Panc1 (cell line): ENCODE results near the gene SPPL2C. TPM values are rescaled to one million over a fixed set of nuclear protein-coding genes. Genes with fewer than 3 reads are reported as not detected.

ENCODE experiments used
- ATAC-seq: fragments of 200-7000 bp; cut with Tn5 transposase; 2 replicates; pipeline ENCODE4 v1.9.1; 2020; ENCODE audit warnings: mild to moderate bottlenecking, moderate library complexity
- BruUV-seq: library from RNA; stranded (reverse); fragments of 400-500 nt; replicated peaks from 2 replicates; lab custom pipeline; 2021; lab: Mats Ljungman, UMichigan
- CTCF ChIA-PET: fragments of 300-600 bp; sonication (Branson Sonifier 250); formaldehyde crosslinking; loops from one replicate; lab custom pipeline; 2022; ENCODE audit warnings: antibody characterized with exemption; lab: Charles Lee
- POLR2A ChIA-PET: fragments of 300-600 bp; sonication (Branson Sonifier 250); formaldehyde crosslinking; loops from one replicate; lab custom pipeline; 2022; ENCODE audit warnings: antibody characterized with exemption; lab: Charles Lee
- DNase-seq: peaks from one replicate; pipeline ENCODE4 v3.0.0-alpha.2; 2010; ENCODE audit warnings: low read depth, low spot score
- H3K27ac ChIP-seq: 2 replicates; pipeline ENCODE4 v1.5.1; 2011; ENCODE audit warnings: mild to moderate bottlenecking, low read length, inconsistent platforms
- H3K27me3 ChIP-seq: fragments of 200-500 bp; sonication (Bioruptor generic); 2 replicates; pipeline ENCODE4 v1.6.0; 2014; ENCODE audit warnings: low read length, inconsistent platforms; ENCODE audit not compliant: control insufficient read depth, insufficient read depth
- H3K36me3 ChIP-seq: fragments of 200-500 bp; sonication (Bioruptor generic); 2 replicates; pipeline ENCODE4 v1.5.1; 2014; ENCODE audit warnings: inconsistent platforms, mild to moderate bottlenecking, low read length, moderate library complexity; ENCODE audit not compliant: control insufficient read depth, insufficient read depth
- H3K4me1 ChIP-seq: 2 replicates; pipeline ENCODE4 v1.5.1; 2011; ENCODE audit warnings: inconsistent platforms, mild to moderate bottlenecking, low read length, moderate library complexity; ENCODE audit not compliant: control insufficient read depth, insufficient read depth
- H3K4me3 ChIP-seq, 2 experiments: 2 replicates each; pipeline ENCODE4 v1.5.1; 2011 to 2012; ENCODE audit warnings: low read depth in 2 of 2, low read length in 2 of 2, mild to moderate bottlenecking in 2 of 2, inconsistent platforms in 1 of 2, moderate library complexity in 1 of 2
- H3K9me3 ChIP-seq: fragments of 200-500 bp; sonication (Bioruptor generic); 2 replicates; pipeline ENCODE4 v1.5.1; 2014; ENCODE audit warnings: low read depth, mild to moderate bottlenecking, inconsistent platforms, low read length, moderate library complexity; ENCODE audit not compliant: control insufficient read depth, insufficient read depth
- POLR2AphosphoS5 ChIP-seq: IDR thresholded peaks from 2 replicates; pipeline ENCODE4 v1.6.1; 2012; ENCODE audit warnings: mild to moderate bottlenecking, low read depth, low read length, moderate library complexity
- REST ChIP-seq, 2 experiments: IDR thresholded peaks; 2 replicates each; pipeline ENCODE4 v1.6.1; 2011 to 2012; ENCODE audit warnings: low read depth in 2 of 2, control low read depth in 1 of 2, low read length in 1 of 2, mild to moderate bottlenecking in 1 of 2, moderate library complexity in 1 of 2; ENCODE audit not compliant: insufficient read depth in 1 of 2
- SIN3A ChIP-seq: IDR thresholded peaks from 2 replicates; pipeline ENCODE4 v1.6.1; 2012; ENCODE audit warnings: low read depth, mild to moderate bottlenecking, low read length, moderate library complexity, borderline replicate concordance; ENCODE audit not compliant: insufficient read depth
- TCF7L2 ChIP-seq: IDR thresholded peaks from 2 replicates; pipeline ENCODE4 v1.6.1; 2011; ENCODE audit warnings: mild to moderate bottlenecking, low read depth, low read length, inconsistent platforms
- in situ Hi-C: cut with HindIII; loops from 2 replicates; pipeline ENCODE4 v1.10.0; 2016; ENCODE audit warnings: low sequenced_read_pairs, low pct_unique_long_range_greater_than_20kb
- intact Hi-C: fragments of 100-400 bp; cut with micrococcal nuclease; formaldehyde crosslinking; loops from one replicate; pipeline ENCODE4 v1.10.0; 2022; ENCODE audit not compliant: unreplicated experiment
- total RNA-seq: library from RNA; stranded (reverse); gene quantifications from one replicate; pipeline ENCODE4 v1.2.1, GENCODE V29; 2021; ENCODE audit not compliant: unreplicated experiment
- TF ChIP-seq, protein P1 (sequence below): fragments of 450-650 bp; IDR thresholded peaks from 2 replicates; pipeline ENCODE4 v1.5.1; 2017; ENCODE audit warnings: mild to moderate bottlenecking

The SPPL2C gene
- total RNA-seq, 1 experiment from 2014 or later, result not detected

DNA sequence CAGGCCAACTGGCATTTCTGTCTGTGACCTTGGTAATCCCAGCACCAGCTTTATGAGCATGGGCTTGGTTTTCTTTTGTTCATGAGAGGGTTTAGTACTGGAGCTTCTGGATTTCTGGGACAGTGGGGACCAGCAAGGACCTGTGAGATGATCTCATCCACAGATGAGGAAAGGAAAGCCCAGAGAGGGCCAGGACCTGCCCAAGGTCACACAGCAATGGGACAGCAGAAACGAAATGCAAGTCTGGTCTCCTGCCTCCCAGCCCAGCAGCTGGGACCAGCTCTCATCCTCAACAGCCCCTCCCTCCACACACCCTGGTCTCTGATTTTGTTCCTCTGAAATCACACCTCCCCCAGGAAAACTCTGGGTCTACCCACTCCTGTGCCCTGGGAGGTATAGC, 7.2 kb downstream of the SPPL2C start:
- BruUV-seq, result no TSS peak
- ChIA-PET POLR2A (no interaction called here), CTCF (interaction anchor here (2.1 kb wide), 1 partner anchor 212 kb away, joined by 10 read pairs; no protein-coding TSS in a partner anchor)
- no peak for TF ChIP-seq POLR2AphosphoS5
- TF ChIP-seq, protein P1, sequence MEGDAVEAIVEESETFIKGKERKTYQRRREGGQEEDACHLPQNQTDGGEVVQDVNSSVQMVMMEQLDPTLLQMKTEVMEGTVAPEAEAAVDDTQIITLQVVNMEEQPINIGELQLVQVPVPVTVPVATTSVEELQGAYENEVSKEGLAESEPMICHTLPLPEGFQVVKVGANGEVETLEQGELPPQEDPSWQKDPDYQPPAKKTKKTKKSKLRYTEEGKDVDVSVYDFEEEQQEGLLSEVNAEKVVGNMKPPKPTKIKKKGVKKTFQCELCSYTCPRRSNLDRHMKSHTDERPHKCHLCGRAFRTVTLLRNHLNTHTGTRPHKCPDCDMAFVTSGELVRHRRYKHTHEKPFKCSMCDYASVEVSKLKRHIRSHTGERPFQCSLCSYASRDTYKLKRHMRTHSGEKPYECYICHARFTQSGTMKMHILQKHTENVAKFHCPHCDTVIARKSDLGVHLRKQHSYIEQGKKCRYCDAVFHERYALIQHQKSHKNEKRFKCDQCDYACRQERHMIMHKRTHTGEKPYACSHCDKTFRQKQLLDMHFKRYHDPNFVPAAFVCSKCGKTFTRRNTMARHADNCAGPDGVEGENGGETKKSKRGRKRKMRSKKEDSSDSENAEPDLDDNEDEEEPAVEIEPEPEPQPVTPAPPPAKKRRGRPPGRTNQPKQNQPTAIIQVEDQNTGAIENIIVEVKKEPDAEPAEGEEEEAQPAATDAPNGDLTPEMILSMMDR, result no peak
- TF ChIP-seq REST (IDR thresholded peaks at IDR 0.05; ENCODE audit: insufficient read depth in 1 of 2, low read depth in 2 of 2, low read length in 1 of 2), result no peak
- TF ChIP-seq TCF7L2, result no peak
- TF ChIP-seq SIN3A, result no peak
- ATAC-seq, result no peak
- H3K4me1 ChIP-seq, result no peaks in the 10 kb centered on the region
- no peak overlapping the region for H3K4me3 ChIP-seq
- no peaks in the 10 kb centered on the region for H3K36me3 ChIP-seq
- H3K27ac ChIP-seq, result no peak overlapping the region
- H3K27me3 ChIP-seq, result no peaks in the 10 kb centered on the region
- in situ Hi-C loops, result no loop called here
- DNase-seq, result no peak
- intact Hi-C loops, result no loop called here
- H3K9me3 ChIP-seq, result no peaks in the 10 kb centered on the region

- TF ChIP-seq POLR2AphosphoS5, result no peak
- TF ChIP-seq, protein P1, result peak; percentile 84
- H3K27ac ChIP-seq, result no peak overlapping the region
- no peaks in the 10 kb centered on the region for H3K27me3 ChIP-seq
- peak; percentile 13 for DNase-seq
- no peaks in the 10 kb centered on the region for H3K4me1 ChIP-seq
- CTCF ChIA-PET, result interaction anchor here (0.6 to 2.1 kb wide), 2 partner anchors 213 kb away, joined by 3 to 10 read pairs; no protein-coding TSS in a partner anchor
- POLR2A ChIA-PET, result no interaction called here
- H3K4me3 ChIP-seq, result no peak overlapping the region
- intact Hi-C loops (no loop called here), in situ Hi-C loops (no loop called here)
- no TSS peak for BruUV-seq
- ATAC-seq, result peak; percentile 60; the same call in 1 of the 2 replicates
- H3K36me3 ChIP-seq, result no peaks in the 10 kb centered on the region
- no peaks in the 10 kb centered on the region for H3K9me3 ChIP-seq
Measured at GRCh38 chr17:45852535-45853297, 8.0 kb downstream of the SPPL2C start.
